GM12878 (cell line): ENCODE results near the gene SHISA6.

Experiments used
- HDAC2 ChIP-seq: fragments of 200-600 bp; sonication (generic); IDR thresholded peaks from 2 replicates; pipeline ENCODE4 v1.6.1; 2017
- RAD51 ChIP-seq: fragments of 450-650 bp; IDR thresholded peaks from 2 replicates; pipeline ENCODE4 v1.6.1; 2016; ENCODE audit warnings: moderate library complexity, mild to moderate bottlenecking, inconsistent platforms
- SMAD1 ChIP-seq: fragments of 450-650 bp; IDR thresholded peaks from 2 replicates; pipeline ENCODE4 v1.6.1; 2018; ENCODE audit warnings: mild to moderate bottlenecking, low read depth; ENCODE audit not compliant: partially characterized antibody
- SP1 ChIP-seq: IDR thresholded peaks from one replicate; pipeline ENCODE4 v1.6.1; 2011; ENCODE audit warnings: low read depth, low read length
- TF ChIP-seq, protein P1 (sequence below): fragments of 450-650 bp; IDR thresholded peaks from 2 replicates; pipeline ENCODE4 v1.6.1; 2017; ENCODE audit warnings: mild to moderate bottlenecking, moderate library complexity
- TF ChIP-seq, protein P2 (sequence below), 3 experiments: IDR thresholded peaks in 2 of 3; conservative IDR thresholded peaks in 1 of 3; 2 replicates each; pipeline ENCODE4 v1.5.1; 2011; ENCODE audit warnings: low read depth in 3 of 3, low read length in 3 of 3, mild to moderate bottlenecking in 3 of 3, control low read depth in 2 of 3, moderate library complexity in 2 of 3, inconsistent platforms in 1 of 3, mixed read lengths in 1 of 3; ENCODE audit not compliant: control insufficient read depth in 2 of 3, insufficient read depth in 1 of 3; ENCODE audit errors: extremely low read depth in 1 of 3

DNA sequence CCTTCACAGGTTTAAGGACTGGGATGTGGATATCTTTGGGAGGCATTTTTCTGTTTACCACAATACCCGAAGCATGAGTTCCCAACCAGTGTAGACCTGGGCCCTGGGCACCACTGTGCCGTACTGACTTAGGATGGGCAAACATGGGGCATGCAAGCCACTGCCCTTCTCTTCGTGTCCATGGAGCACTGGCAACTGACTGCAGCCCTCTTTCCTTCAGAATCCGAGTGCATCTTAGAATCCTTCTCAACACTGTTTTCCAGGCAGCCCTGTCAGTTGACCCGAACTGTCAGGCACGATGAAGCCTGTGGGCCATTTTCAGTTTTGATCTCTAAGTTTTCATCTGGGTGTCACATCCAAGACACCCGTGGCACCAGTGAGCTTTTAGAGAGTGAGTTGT, 59.2 kb downstream of the SHISA6 start:
- TF ChIP-seq, protein P1, sequence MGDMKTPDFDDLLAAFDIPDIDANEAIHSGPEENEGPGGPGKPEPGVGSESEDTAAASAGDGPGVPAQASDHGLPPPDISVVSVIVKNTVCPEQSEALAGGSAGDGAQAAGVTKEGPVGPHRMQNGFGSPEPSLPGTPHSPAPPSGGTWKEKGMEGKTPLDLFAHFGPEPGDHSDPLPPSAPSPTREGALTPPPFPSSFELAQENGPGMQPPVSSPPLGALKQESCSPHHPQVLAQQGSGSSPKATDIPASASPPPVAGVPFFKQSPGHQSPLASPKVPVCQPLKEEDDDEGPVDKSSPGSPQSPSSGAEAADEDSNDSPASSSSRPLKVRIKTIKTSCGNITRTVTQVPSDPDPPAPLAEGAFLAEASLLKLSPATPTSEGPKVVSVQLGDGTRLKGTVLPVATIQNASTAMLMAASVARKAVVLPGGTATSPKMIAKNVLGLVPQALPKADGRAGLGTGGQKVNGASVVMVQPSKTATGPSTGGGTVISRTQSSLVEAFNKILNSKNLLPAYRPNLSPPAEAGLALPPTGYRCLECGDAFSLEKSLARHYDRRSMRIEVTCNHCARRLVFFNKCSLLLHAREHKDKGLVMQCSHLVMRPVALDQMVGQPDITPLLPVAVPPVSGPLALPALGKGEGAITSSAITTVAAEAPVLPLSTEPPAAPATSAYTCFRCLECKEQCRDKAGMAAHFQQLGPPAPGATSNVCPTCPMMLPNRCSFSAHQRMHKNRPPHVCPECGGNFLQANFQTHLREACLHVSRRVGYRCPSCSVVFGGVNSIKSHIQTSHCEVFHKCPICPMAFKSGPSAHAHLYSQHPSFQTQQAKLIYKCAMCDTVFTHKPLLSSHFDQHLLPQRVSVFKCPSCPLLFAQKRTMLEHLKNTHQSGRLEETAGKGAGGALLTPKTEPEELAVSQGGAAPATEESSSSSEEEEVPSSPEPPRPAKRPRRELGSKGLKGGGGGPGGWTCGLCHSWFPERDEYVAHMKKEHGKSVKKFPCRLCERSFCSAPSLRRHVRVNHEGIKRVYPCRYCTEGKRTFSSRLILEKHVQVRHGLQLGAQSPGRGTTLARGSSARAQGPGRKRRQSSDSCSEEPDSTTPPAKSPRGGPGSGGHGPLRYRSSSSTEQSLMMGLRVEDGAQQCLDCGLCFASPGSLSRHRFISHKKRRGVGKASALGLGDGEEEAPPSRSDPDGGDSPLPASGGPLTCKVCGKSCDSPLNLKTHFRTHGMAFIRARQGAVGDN: no peak
- no peak for TF ChIP-seq SP1
- TF ChIP-seq, protein P2, sequence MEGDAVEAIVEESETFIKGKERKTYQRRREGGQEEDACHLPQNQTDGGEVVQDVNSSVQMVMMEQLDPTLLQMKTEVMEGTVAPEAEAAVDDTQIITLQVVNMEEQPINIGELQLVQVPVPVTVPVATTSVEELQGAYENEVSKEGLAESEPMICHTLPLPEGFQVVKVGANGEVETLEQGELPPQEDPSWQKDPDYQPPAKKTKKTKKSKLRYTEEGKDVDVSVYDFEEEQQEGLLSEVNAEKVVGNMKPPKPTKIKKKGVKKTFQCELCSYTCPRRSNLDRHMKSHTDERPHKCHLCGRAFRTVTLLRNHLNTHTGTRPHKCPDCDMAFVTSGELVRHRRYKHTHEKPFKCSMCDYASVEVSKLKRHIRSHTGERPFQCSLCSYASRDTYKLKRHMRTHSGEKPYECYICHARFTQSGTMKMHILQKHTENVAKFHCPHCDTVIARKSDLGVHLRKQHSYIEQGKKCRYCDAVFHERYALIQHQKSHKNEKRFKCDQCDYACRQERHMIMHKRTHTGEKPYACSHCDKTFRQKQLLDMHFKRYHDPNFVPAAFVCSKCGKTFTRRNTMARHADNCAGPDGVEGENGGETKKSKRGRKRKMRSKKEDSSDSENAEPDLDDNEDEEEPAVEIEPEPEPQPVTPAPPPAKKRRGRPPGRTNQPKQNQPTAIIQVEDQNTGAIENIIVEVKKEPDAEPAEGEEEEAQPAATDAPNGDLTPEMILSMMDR (IDR thresholded peaks at IDR 0.05 in 2 of 3, conservative IDR thresholded peaks at IDR 0.05 in 1 of 3; ENCODE audit: control insufficient read depth in 2 of 3, extremely low read depth in 1 of 3, insufficient read depth in 1 of 3, low read depth in 3 of 3, low read length in 3 of 3): no peak
- TF ChIP-seq HDAC2: no peak
- no peak for TF ChIP-seq SMAD1
- TF ChIP-seq RAD51: no peak
